ENCODE results near the gene C17orf50.

- no peak for TF ChIP-seq CTCF (IDR thresholded peaks at IDR 0.05)
- no peak for TF ChIP-seq POLR2A (IDR thresholded peaks at IDR 0.05)
Measured at GRCh38 chr17:35729405-35729833, 31.3 kb upstream of the C17orf50 start.
